HG02678 (cell line): Measurements from ENCODE around the gene IFNE.
A peak's percentile ranks its signal among the peaks of the same experiment; 100 is the strongest.
"Not testable (repeated sequence)": the region's sequence is repeated elsewhere in the genome, so short reads cannot be mapped to it uniquely, and the experiment has no call there.

ENCODE experiments used
- ATAC-seq: cut with Tn5 transposase; IDR thresholded peaks from one replicate; pipeline ENCODE4 v1.9.1; 2021; ENCODE audit warnings: mild to moderate bottlenecking, moderate library complexity; ENCODE audit not compliant: unreplicated experiment

Gene IFNE

DNA sequence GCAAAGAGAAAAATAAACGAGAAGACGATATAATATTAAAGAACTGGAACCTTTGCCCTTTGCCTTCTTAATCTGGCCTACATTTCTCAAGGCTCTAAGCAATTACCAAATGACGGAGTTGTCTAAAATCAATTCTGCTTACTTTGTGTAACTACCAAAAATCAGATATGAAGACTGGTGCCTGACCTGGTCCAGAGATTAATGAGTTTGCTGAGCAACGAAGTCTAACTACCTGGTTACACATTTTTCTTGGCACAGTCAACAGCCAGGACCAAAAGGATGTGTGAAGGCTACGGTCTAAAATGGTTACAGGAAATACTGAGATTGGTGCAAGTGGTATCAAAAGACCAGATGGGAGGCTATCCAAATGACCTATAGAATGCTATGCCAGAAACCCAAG is 17.8 kb upstream of the IFNE start:
- no peak for ATAC-seq

GRCh38 chr9:21491756-21492155 is 9.6 kb upstream of the IFNE start:
- ATAC-seq, result no peak

DNA sequence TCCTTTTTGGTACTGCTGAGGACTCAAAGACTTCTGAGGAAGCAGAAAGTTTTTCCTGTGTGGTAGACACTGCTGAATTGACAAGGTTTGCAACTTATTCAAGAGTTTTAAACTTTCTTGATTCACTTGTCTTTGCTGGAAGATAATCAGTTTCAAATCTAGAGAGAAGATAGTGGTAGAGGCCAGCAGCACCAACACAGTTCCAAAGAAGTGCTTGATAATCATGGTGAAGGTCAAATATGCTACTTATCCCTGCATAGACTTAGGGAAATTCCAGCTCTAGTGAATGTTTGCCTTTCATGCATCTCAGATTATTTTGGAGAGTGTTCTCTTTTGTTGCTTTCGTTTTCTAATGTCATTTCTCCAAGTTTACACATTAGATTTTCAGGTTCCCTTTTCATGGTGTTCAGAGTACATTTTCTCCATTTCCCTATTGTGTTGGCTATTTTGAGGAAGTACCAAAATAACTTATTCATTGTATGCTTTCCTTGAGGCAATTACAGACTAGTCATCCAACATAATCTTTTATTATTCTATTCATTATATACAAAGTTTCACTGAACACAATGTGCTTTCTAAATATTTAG is 550 bp downstream of the IFNE start:
- ATAC-seq, result no peak

DNA sequence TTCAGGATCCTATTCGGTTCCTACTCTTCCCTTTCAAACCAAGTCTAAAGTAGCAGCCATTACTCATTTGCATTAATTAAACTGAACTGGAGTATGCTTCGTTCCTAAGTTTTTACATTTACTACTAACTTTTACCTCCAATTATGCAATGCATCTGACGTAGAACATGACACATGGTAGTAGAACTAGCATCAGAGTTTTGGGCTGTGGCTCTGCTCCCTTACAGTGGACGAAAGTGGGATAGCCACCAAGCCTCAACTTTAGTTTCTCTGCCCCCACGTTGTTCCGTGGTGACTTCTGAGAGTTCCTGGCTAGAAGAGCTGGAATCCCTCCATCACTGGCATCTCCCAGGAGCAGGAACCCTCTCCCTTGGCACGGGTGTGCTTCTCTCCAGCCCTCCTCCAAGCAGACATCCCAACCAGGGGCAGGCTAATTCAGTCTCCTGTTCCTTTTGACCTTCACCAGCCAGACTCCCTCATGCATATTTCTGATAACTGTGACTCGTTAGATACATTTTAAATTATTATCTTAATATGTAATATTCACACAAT is 2.9 kb downstream of the IFNE start:
- ATAC-seq, result no peak

- ATAC-seq, result no peak
These were observed 4.6 kb downstream of the IFNE start for GRCh38 chr9:21477466-21477865.

- no peak for ATAC-seq
These were observed 8.9 kb downstream of the IFNE start for GRCh38 chr9:21473236-21473635.

DNA sequence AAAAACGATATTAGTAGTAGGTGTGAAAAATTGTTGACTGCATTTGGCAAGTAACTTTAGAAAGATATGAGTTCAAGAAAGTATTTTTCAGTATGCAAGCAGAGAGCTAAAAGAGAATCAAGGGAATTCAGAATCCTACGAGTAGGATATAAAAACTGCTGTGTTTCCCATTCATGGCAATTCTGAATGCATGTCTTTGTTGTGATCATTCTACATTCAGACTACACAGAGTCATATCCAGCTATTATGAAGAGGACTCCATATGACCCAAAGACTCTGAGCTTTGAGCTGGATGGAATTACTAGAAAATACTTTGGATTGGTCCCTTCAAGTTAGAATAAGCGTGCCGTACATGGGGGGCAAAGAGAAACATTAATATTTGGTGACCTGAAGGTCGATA is 12.0 kb downstream of the IFNE start:
- ATAC-seq, result no peak

DNA sequence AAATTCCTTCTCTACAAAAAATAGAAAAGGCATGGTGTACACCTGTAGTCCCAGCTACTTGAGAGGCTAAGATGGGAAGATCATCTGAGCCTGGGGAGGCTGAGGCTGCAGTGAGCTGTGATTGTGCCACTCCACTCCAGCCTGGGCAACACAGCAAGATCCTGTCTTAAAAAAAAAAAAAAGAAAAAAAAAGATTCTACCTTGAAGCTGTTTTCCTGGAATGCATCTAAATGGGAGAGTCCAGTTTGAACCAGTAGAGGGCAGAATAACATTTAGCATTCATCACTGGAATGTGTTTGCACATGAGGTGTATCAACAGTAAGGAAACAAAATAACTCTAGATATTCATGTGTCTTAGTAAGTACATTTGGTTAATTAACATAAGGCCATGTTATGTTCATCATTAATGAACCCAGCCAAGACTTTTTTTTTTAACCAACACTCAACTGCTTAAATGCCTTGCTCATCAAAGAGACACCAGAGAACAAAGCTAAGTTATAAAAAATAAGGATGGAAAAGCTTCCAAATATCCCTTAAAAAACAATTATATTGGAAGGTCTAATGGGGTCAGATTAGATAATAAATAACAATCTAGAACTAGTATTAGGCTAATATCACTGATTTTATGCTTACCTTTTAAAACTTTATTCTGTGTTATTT is 16.1 kb downstream of the IFNE start:
- peak; percentile 55 for ATAC-seq

- ATAC-seq, result no peak
These were observed 17.0 kb downstream of the IFNE start for GRCh38 chr9:21465138-21465537.

DNA sequence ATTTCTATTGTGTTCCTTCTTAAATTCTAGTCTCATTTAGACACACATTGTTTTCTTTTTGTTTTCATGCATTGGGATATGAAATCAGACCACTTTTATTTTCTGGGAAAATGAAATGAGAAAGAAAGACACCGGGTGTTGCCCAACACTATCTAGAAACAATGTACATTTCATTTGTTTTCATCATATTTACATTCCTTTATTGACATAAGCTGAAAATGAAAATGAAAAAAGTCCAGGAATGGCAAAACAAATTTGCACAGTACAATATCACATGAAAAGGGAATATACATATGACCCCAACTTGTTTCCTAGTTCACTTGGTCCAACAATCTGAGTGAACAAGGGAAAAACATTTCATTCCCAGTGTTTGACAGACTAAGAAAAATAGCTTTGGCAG is 20.7 kb downstream of the IFNE start:
- ATAC-seq, result no peak

DNA sequence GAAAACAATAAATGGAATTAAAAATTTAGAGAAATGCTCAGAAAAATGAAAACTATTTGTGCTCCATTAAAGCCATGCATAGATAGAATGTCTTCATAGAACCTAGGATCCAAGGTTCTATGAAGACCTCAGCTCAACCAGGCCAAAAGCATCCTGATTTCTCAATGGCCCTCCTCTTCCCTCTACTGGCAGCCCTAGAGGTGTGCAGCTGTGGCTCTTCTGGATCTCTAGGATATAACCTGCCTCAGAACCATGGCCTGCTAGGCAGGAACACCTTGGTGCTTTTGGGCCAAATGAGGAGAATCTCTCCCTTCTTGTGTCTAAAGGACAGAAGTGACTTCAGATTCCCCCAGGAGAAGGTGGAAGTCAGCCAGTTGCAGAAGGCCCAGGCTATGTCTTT is 26.8 kb downstream of the IFNE start:
- ATAC-seq, result peak; percentile 74

DNA sequence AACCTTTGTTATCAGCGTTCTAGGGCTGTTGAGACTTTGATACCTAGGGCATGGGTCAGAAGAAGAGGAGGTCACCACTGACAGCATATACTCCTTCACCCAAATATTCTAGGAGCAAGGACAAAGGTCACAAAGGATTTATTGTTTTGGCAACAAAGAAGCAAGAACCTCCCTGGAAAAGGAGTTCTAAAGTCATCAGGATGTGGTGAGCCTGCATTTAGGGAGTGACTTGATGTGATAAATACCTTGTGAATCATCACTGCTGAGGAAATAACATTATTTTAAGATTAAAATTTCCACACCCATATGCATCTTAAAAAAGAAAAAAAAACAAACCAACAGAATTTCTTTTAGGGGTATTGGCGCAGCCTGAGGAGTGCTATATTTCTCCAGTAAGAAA is 28.0 kb downstream of the IFNE start:
- ATAC-seq, result no peak

DNA sequence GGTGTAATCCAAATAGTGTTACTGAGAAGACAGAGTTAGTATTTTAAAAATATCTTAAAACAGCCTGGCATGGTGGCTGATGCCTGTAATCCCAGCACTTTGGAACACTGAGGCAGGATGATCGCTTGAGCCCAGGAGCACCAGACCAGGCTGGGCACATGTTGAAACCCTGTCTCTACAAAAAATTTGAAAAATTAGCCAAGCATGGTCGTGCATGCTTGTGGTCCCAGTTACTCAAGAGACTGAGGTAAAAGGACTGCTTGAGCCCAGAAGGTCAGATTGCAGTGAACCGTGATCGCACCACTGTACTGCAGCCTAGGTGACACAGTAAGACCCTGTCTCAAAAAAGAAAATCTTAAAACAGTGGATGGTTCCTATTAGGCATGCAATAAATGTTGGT is 29.4 kb downstream of the IFNE start:
- ATAC-seq, result no peak

DNA sequence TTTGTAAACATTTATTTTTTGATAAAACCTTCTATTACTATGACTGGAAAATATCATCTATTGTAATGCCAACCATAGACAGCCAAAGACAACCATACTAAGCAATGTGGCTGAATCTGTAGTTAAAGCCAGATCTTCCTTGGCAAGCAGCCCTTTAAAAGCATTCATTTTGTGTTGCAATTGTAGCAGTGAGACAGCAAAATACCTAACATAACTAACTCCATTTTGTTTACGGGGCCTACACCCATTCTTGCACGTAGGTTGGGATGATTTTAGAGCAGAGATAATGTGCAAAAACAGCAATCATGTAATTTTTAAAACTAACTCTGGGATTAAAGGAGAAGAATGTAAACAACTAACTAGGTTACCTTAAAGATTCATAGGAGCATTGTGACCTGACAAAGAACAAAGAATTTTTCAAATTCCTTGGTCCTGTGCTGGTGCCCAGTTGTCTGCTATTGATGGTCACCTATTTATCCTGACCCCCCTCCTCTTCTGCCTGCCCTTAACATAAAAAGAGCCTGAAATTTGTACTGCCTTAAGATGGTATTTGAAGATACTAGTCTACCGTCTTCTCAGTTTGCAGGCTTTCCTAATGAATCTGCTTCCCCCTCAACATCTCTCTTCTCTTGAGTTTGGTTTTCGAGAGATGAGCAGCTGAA is 31.2 kb downstream of the IFNE start:
- ATAC-seq, result no peak

DNA sequence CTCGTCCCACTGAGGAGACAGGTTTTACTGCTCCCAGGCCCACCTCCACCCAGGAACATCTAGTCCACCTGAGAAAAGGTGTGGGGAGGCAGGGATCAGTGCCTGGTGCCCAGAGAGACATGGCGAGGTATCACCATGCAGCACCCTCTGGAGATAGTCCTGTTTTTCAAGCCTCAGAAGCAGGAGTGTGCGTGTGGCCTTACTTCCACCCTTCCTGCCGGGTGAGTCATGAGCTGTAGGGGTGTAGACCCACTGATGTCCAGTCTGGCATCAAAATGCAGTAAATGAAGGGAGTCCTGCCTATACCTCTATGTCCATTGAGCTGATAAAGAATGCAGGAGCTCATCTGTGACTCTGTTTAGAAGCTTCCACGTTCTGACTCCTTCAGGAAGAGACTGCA is 32.8 kb downstream of the IFNE start:
- ATAC-seq, result not testable (repeated sequence)

DNA sequence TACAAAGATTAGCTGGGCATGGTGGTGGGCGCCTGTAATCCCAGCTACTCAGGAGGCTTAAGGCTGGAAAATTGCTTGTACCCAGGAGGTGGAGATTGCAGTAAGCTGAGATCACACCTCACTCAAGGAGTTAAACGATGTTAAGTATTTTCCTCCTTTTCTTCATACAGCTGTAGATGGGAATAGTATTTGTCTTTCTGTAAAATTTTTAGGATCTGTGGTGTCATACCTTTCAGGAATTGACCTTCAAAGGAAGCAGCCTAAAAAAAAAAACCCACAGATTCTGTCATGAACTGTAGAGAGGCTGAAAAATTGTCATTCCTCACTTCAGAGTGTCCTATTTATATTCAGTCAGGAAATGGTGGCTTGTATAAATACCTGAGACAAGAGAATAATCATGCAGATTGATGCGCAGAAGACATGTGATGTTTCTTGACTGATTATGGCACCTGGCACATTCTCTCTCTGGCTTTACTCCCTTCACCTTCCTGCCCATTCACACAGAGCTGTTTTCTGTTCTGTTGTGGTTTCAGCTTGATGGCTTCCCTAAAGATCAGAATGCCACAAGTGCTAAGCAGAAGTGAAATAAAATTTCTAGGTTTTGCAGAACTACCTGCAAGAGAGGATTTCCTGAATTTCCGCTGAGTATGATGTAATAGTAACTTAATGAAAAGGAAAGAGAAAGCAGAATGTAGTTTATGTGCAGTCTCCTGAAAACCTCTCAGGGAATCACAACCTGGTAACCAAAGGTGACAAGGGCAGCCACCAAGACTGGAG is 38.1 kb downstream of the IFNE start:
- ATAC-seq, result peak; percentile 82

GRCh38 chr9:21440139-21440538 is 42.0 kb downstream of the IFNE start, which contains the start of gene IFNA1:
Gene IFNA1, plus strand, starts transcription at chr9:21440439. Its CDS starts 69 bp downstream, at chr9:21440508.
- no peak for ATAC-seq

DNA sequence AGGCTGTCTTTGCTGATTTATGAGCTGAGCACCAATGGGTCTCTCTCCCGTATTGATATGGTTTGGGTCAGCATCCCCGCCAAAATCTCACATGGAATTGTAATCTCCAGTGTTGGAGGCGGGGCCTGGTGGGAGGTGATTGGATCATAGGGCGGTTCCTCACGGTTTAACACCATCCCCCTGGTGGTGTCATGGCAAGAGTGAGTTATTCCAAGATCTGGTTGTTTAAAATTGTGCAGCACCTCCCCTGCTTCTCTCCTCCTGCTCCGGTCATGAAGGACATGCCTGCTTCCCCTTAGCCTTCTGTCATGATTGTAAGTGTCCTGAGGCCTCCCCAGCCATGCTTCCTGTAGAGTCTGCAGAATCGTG is 47.1 kb downstream of the IFNE start:
- not testable (repeated sequence) for ATAC-seq

DNA sequence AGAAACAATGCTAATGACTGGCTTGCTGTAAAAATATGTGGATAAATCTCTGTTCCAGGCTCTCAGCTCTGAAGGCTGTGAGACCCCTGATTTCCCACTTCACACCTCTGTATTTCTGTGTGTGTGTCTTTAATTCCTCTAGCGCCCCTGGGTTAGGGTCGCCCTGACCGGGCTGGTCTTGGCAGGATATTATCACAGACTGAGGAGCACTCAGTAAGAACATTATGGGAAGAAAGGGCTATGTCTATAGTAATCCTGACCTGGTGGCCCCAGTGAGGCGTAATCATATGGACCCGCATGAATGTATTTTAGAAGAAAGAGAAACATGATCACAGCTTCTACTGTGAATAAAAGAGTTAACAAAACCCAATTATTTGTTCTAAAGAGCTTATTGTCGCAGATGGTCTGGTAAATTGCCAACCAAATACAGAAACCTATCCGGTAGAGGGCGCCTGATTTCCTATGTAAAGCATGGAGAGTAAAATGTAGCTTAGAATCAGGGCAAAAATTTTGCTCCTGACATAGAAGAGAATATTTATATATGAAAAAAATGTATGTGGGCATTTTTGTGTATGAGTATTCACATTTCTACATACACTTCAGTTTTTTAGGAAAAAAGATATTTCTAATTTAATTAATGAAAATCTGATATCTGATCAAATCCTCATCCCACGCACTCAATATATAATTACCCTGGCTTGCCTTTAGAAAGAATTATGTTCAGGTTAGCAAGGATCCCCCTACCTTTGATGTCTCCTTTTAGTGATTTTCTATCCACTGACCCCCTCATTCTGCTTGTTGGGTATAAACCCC is 47.7 kb downstream of the IFNE start:
- no peak for ATAC-seq

GRCh38 chr9:21432672-21433425 is 49.3 kb downstream of the IFNE start:
- ATAC-seq, result peak; percentile 70
